HepG2 (cell line): ENCODE data around the gene MAPK4. TPM values are rescaled to one million over a fixed set of nuclear protein-coding genes. Genes with fewer than 3 reads are reported as not detected.
"Not testable (repeated sequence)": the region's sequence is repeated elsewhere in the genome, so short reads cannot be mapped to it uniquely, and the experiment has no call there.

ENCODE experiments used
- ATAC-seq: fragments of 200-7000 bp; cut with Tn5 transposase; 3 replicates; pipeline ENCODE4 v1.9.1; 2020; ENCODE audit warnings: mild to moderate bottlenecking, moderate library complexity
- BruUV-seq: library from RNA; stranded (reverse); fragments of 400-500 nt; replicated peaks from 2 replicates; lab custom pipeline; 2021; lab: Mats Ljungman, UMichigan
- CTCF ChIA-PET: fragments of 300-600 bp; formaldehyde crosslinking; extraction: SDS; loops from one replicate; lab custom pipeline; 2021; ENCODE audit warnings: low total read pairs, inconsistent platforms, low intra/inter-chr PET ratio; lab: Yijun Ruan, JAX
- POLR2A ChIA-PET: fragments of 350-600 bp; sonication (Branson Sonifier 250); formaldehyde crosslinking; loops from one replicate; lab custom pipeline; 2020; ENCODE audit warnings: antibody characterized with exemption, inconsistent platforms; lab: Yijun Ruan, JAX
- DNase-seq: peaks from one replicate; pipeline ENCODE4 v3.0.0-alpha.2; 2015; ENCODE audit warnings: low spot score
- FAIRE-seq: peaks from 3 replicates; lab custom pipeline; 2011; peaks lifted over from hg19 to GRCh38; lab: Jason Lieb, UNC
- H2AFZ ChIP-seq: one replicate; pipeline ENCODE4 v1.6.1; 2011; ENCODE audit warnings: low read length, inconsistent platforms
- H3K27ac ChIP-seq: fragments of 300-600 bp; 3 replicates; pipeline ENCODE4 v1.8.0; 2011; ENCODE audit warnings: mixed run types, mild to moderate bottlenecking, mixed read lengths, low read length, inconsistent platforms; ENCODE audit not compliant: insufficient read depth; ENCODE audit errors: extremely low read length
- H3K27me3 ChIP-seq, 2 experiments: fragments of 200-600 bp in 1 of 2; 2 replicates in 1 of 2; 3 replicates in 1 of 2; pipeline versions ENCODE4 v1.6.0 to v1.8.0; 2011; ENCODE audit warnings: low read length in 2 of 2, mild to moderate bottlenecking in 2 of 2, moderate library complexity in 2 of 2, inconsistent platforms in 1 of 2; ENCODE audit not compliant: insufficient read depth in 2 of 2, control insufficient read depth in 1 of 2
- H3K36me3 ChIP-seq, 2 experiments: fragments of 200-600 bp in 1 of 2; replicated peaks in 1 of 2; 2 replicates in 1 of 2; 3 replicates in 1 of 2; pipeline versions ENCODE4 v1.5.1 to v1.8.0; 2011; ENCODE audit warnings: low read length in 2 of 2, inconsistent platforms in 1 of 2; ENCODE audit not compliant: insufficient read depth in 2 of 2, control insufficient read depth in 1 of 2
- H3K4me1 ChIP-seq: 2 replicates; pipeline ENCODE4 v1.5.1; 2012; ENCODE audit warnings: low read length, inconsistent platforms; ENCODE audit not compliant: insufficient read depth
- H3K4me2 ChIP-seq: 2 replicates; pipeline ENCODE4 v1.6.0; 2011; ENCODE audit warnings: low read depth, low read length, inconsistent platforms
- H3K4me3 ChIP-seq, 3 experiments: fragments of 200-600 bp in 1 of 3; sonication (generic), shearing (Covaris generic) in 1 of 3; replicated peaks in 1 of 3; 2 replicates each; pipeline ENCODE4 v1.5.1; 2011 to 2016; ENCODE audit warnings: low read length in 3 of 3, inconsistent platforms in 2 of 3, low read depth in 2 of 3, mild to moderate bottlenecking in 2 of 3, control low read depth in 1 of 3, mixed read lengths in 1 of 3; ENCODE audit not compliant: insufficient read depth in 1 of 3
- H3K79me2 ChIP-seq: one replicate; pipeline ENCODE4 v1.6.1; 2011; ENCODE audit warnings: low read length, inconsistent platforms; ENCODE audit not compliant: insufficient read depth
- H3K9ac ChIP-seq: 2 replicates; pipeline ENCODE4 v1.6.0; 2011; ENCODE audit warnings: mild to moderate bottlenecking, low read depth, low read length, inconsistent platforms; ENCODE audit not compliant: insufficient read depth
- H3K9me3 ChIP-seq: 2 replicates; pipeline ENCODE4 v1.5.1; 2012; ENCODE audit warnings: mild to moderate bottlenecking, low read length
- H4K20me1 ChIP-seq: 2 replicates; pipeline ENCODE4 v1.6.0; 2011; ENCODE audit warnings: inconsistent platforms, mild to moderate bottlenecking, low read length, moderate library complexity; ENCODE audit not compliant: insufficient read depth
- CAMTA2 ChIP-seq: sonication (generic); formaldehyde crosslinking; IDR thresholded peaks from 2 replicates; pipeline ENCODE4 v1.4.0; 2020; ENCODE audit warnings: mild to moderate bottlenecking, missing genetic modification reagents, borderline replicate concordance
- DPF2 ChIP-seq: sonication (generic); formaldehyde crosslinking; IDR thresholded peaks from 2 replicates; pipeline ENCODE4 v1.4.0; 2020; ENCODE audit warnings: mild to moderate bottlenecking, low read depth, missing genetic modification reagents, borderline replicate concordance
- NKX3-1 ChIP-seq: sonication (generic); formaldehyde crosslinking; IDR thresholded peaks from 2 replicates; pipeline ENCODE4 v1.5.0; 2020; ENCODE audit warnings: missing genetic modification reagents
- YY1 ChIP-seq: IDR thresholded peaks from 2 replicates; pipeline ENCODE4 v1.6.1; 2011; ENCODE audit warnings: low read length, low read depth, moderate library complexity, mild to moderate bottlenecking; ENCODE audit not compliant: insufficient read depth, insufficient replicate concordance
- ZNF564 ChIP-seq: sonication (generic); formaldehyde crosslinking; IDR thresholded peaks from 2 replicates; pipeline ENCODE4 v1.8.1; 2023; ENCODE audit warnings: mild to moderate bottlenecking, missing genetic modification reagents
- WGBS: methylation state at CpG from one replicate; pipeline ENCODE4 v1.1.6; 2017; ENCODE audit warnings: low lambda C conversion rate; 5-methylcytosine and 5-hydroxymethylcytosine counted together
- in situ Hi-C: cut with HindIII; loops from 2 replicates; pipeline ENCODE4 v1.10.0; 2017; ENCODE audit warnings: low pct_unique_long_range_greater_than_20kb; ENCODE audit not compliant: extremely low pct_ligation_motif_present
- intact Hi-C: fragments of 100-400 bp; cut with micrococcal nuclease; formaldehyde crosslinking; loops from one replicate; pipeline ENCODE4 v1.10.0; 2022; ENCODE audit not compliant: unreplicated experiment
- polyA plus RNA-seq, 8 experiments: library from polyadenylated mRNA; depleted of rRNA in 3 of 8; stranded (reverse) in 7 of 8; unstranded in 1 of 8; fragments of >200 nt; fragmentation: Illumina TruSeq in 4 of 8; extraction: Trizol in 4 of 8; gene quantifications; 2 replicates each; pipeline versions ENCODE4 v1.2.1 to v1.2.3, GENCODE V29; 2011 to 2016; ENCODE audit warnings: low read depth in 4 of 8, missing spikeins in 1 of 8, mixed read lengths in 1 of 8; ENCODE audit not compliant: insufficient read depth in 1 of 8
- total RNA-seq, 5 experiments: library from RNA; depleted of rRNA; stranded (reverse); fragments of >200 nt; fragmentation: Illumina TruSeq; extraction: Trizol; gene quantifications; 2 replicates each; pipeline ENCODE4 v1.2.3, GENCODE V29; 2016; ENCODE audit warnings: low read depth in 1 of 5

MAPK4 gene
- total and polyA plus RNA-seq, 2 of the 13 experiments (the other 11 are each of a cell fraction or from before 2014, with no cell fraction given) = not detected

- FAIRE-seq = no peak
- H3K36me3 ChIP-seq = no peaks in the 10 kb centered on the region
- no peaks in the 10 kb centered on the region for H3K9me3 ChIP-seq
- H4K20me1 ChIP-seq = no peaks in the 10 kb centered on the region
- ChIA-PET CTCF (no interaction called here), POLR2A (no interaction called here)
- H3K4me2 ChIP-seq = no peak overlapping the region
- H3K27ac ChIP-seq = no peak overlapping the region
- intact Hi-C loops (no loop called here), in situ Hi-C loops (no loop called here)
- no peak for ATAC-seq
- no peak for DNase-seq
- no peak overlapping the region for H2AFZ ChIP-seq
- no TSS peak for BruUV-seq
- 0% methylated on average over 1 of the region's 1 CpG for WGBS
- no peaks in the 10 kb centered on the region for H3K79me2 ChIP-seq
- no peak overlapping the region for H3K9ac ChIP-seq
- TF ChIP-seq ZNF564 = no peak
- TF ChIP-seq NKX3-1 (CRISPR knock-in tag) = no peak
- TF ChIP-seq YY1 = no peak
- TF ChIP-seq DPF2 (CRISPR knock-in tag) = no peak
- no peak for TF ChIP-seq CAMTA2
- H3K27me3 ChIP-seq = no peaks in the 10 kb centered on the region
- H3K4me1 ChIP-seq = no peaks in the 10 kb centered on the region
- no peak overlapping the region for H3K4me3 ChIP-seq
Measured at GRCh38 chr18:50548160-50548559, 11.7 kb upstream of the MAPK4 start.

- in situ Hi-C loops, intact Hi-C loops, BruUV-seq, H3K4me1 ChIP-seq, CTCF ChIA-PET, H4K20me1 ChIP-seq, H3K4me3 ChIP-seq, H3K9ac ChIP-seq, H3K27ac ChIP-seq, H2AFZ ChIP-seq, POLR2A ChIA-PET, H3K79me2 ChIP-seq, H3K36me3 ChIP-seq, H3K4me2 ChIP-seq, H3K27me3 ChIP-seq, DNase-seq, ATAC-seq, FAIRE-seq: not testable (repeated sequence)
- peaks cover 11% of the 10 kb centered on the region; the same call in 1 of the 2 replicates for H3K9me3 ChIP-seq
- 4% methylated on average over 1 of the region's 1 CpG for WGBS
Measured at GRCh38 chr18:50551651-50552050, 8.2 kb upstream of the MAPK4 start.
